ENCODE measurements around the gene ZBTB44. TPM values are rescaled to one million over a fixed set of nuclear protein-coding genes. Genes with fewer than 3 reads are reported as not detected.

The ZBTB44 gene
- polyA plus RNA-seq, 1 of the 3 experiments (the other 2 are of a cell fraction) = 5.0 TPM

DNA sequence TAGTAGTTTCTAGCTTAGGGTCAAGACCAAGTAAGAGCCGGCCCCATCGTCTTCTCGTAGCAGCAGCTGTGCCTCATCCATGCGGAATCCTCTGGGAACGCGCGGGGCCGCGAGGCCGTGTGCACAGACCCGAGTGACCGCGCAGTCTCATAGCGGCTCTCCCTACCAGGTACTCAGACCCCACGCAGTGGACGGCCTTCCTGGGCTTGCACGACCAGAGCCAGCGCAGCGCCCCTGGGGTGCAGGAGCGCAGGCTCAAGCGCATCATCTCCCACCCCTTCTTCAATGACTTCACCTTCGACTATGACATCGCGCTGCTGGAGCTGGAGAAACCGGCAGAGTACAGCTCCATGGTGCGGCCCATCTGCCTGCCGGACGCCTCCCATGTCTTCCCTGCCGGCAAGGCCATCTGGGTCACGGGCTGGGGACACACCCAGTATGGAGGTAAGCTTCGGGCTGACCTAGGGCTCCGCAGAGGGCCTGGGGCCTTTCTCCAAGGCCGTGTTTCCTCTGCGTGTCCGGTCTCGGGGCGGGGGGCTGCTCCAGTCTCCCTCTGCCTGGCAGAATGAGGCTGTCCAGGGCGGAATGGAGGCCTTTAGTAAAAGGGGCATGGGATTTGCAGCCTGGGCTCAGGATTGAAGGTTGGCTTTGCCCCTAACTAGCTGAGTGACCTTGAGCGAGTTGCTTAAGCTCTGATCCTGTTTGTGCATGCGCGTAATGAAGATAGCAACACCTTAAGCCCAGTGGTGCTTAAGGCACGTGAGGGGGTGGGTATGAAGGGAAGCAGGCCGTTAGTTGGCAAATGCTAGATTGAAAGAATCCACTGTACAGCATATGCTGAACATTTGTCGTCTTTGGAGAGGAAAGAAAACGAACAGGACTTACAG is 106.2 kb downstream of the ZBTB44 start:
- peaks cover 0 to 7% of the 10 kb centered on the region in 2 experiments; a peak in 1 of 4 replicates for H3K4me1 ChIP-seq (ENCODE audit: control insufficient read depth in 1 of 2, insufficient read depth in 2 of 2, low read depth in 1 of 2, low read length in 1 of 2)

DNA sequence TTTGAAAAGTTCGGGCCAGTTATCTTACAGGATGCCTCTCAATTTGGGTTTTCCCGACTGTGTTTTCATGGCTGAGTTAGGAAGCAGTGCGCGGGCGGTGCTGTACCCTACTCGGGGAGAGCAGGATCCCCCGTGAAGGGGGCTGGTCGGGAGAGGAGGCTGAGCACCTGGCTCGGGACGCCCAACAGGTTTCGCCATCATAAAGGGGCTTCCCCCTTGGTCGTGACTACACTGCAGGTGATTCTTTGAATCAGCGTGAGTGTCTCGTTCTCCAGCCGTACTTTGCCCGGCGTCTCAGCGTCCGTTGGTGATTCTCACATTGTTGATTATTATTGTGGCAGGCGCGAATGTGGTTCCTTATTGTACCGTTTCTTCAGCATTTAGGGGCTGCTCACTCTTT is 108.6 kb downstream of the ZBTB44 start:
- POLR2A ChIA-PET = no interaction called here
- H3K79me2 ChIP-seq (ENCODE audit: insufficient read depth) = no peaks in the 10 kb centered on the region
- H3K4me3 ChIP-seq (ENCODE audit: low read depth in 2 of 2, low read length in 1 of 2) = no peak overlapping the region
- 88% methylated on average over 22 of the region's 22 CpGs for WGBS (ENCODE audit: low lambda C conversion rate)
- no peaks in the 10 kb centered on the region for H3F3A ChIP-seq (replicated peaks; ENCODE audit: insufficient read depth)
- H3K4me1 ChIP-seq (ENCODE audit: control insufficient read depth in 1 of 2, insufficient read depth in 2 of 2, low read depth in 1 of 2, low read length in 1 of 2) = peaks cover 0 to 4% of the 10 kb centered on the region in 2 experiments; a peak in 1 of 4 replicates
- H4K20me1 ChIP-seq (ENCODE audit: insufficient read depth) = no peaks in the 10 kb centered on the region
- H3K36me3 ChIP-seq (replicated peaks in 1 of 2; ENCODE audit: control insufficient read depth in 1 of 2, insufficient read depth in 2 of 2, low read length in 1 of 2) = no peaks in the 10 kb centered on the region
- peaks cover 29% of the 10 kb centered on the region; the same call in 1 of the 2 replicates for H3K27me3 ChIP-seq (ENCODE audit: insufficient read depth)
- H3K4me2 ChIP-seq = no peak overlapping the region
- CTCF ChIA-PET = interaction anchor here (1.1 to 1.6 kb wide), 2 partner anchors 228 to 656 kb away, joined by 3 to 6 read pairs; no protein-coding TSS in a partner anchor
- no peak overlapping the region for H3K9ac ChIP-seq
- TF ChIP-seq RCOR1 (IDR thresholded peaks at IDR 0.05; ENCODE audit: low read length) = no peak
- TF ChIP-seq NRF1 (IDR thresholded peaks at IDR 0.05; ENCODE audit: low read depth, low read length) = no peak
- TF ChIP-seq TCF12 (IDR thresholded peaks at IDR 0.05) = no peak
- TF ChIP-seq RFX5 (IDR thresholded peaks at IDR 0.05; ENCODE audit: low read length) = no peak
- TF ChIP-seq, protein P1, sequence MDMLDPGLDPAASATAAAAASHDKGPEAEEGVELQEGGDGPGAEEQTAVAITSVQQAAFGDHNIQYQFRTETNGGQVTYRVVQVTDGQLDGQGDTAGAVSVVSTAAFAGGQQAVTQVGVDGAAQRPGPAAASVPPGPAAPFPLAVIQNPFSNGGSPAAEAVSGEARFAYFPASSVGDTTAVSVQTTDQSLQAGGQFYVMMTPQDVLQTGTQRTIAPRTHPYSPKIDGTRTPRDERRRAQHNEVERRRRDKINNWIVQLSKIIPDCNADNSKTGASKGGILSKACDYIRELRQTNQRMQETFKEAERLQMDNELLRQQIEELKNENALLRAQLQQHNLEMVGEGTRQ (IDR thresholded peaks at IDR 0.05; ENCODE audit: borderline replicate concordance, low read depth, low read length) = no peak
- no peak for TF ChIP-seq TAF1 (IDR thresholded peaks at IDR 0.05; ENCODE audit: borderline replicate concordance, low read depth, low read length)
- no peak for TF ChIP-seq MXI1 (IDR thresholded peaks at IDR 0.05; ENCODE audit: low read depth, low read length)
- no peak for TF ChIP-seq POLR2AphosphoS5 (IDR thresholded peaks at IDR 0.05; ENCODE audit: low read depth, low read length)
- TF ChIP-seq RAD21 (IDR thresholded peaks at IDR 0.05; ENCODE audit: low read length) = no peak
- TF ChIP-seq SIN3A (IDR thresholded peaks at IDR 0.05; ENCODE audit: borderline replicate concordance, low read depth, low read length) = no peak
- no peak for TF ChIP-seq CHD2 (IDR thresholded peaks at IDR 0.05; ENCODE audit: low read length, partially characterized antibody)
- TF ChIP-seq EZH2phosphoT487 (IDR thresholded peaks at IDR 0.05; ENCODE audit: borderline replicate concordance, low read depth) = no peak
- no peak for TF ChIP-seq TEAD4 (IDR thresholded peaks at IDR 0.05; ENCODE audit: borderline replicate concordance, insufficient read depth)
- TF ChIP-seq FOSL2 (IDR thresholded peaks at IDR 0.05; ENCODE audit: borderline replicate concordance, low read depth) = no peak
- TF ChIP-seq, protein P2, sequence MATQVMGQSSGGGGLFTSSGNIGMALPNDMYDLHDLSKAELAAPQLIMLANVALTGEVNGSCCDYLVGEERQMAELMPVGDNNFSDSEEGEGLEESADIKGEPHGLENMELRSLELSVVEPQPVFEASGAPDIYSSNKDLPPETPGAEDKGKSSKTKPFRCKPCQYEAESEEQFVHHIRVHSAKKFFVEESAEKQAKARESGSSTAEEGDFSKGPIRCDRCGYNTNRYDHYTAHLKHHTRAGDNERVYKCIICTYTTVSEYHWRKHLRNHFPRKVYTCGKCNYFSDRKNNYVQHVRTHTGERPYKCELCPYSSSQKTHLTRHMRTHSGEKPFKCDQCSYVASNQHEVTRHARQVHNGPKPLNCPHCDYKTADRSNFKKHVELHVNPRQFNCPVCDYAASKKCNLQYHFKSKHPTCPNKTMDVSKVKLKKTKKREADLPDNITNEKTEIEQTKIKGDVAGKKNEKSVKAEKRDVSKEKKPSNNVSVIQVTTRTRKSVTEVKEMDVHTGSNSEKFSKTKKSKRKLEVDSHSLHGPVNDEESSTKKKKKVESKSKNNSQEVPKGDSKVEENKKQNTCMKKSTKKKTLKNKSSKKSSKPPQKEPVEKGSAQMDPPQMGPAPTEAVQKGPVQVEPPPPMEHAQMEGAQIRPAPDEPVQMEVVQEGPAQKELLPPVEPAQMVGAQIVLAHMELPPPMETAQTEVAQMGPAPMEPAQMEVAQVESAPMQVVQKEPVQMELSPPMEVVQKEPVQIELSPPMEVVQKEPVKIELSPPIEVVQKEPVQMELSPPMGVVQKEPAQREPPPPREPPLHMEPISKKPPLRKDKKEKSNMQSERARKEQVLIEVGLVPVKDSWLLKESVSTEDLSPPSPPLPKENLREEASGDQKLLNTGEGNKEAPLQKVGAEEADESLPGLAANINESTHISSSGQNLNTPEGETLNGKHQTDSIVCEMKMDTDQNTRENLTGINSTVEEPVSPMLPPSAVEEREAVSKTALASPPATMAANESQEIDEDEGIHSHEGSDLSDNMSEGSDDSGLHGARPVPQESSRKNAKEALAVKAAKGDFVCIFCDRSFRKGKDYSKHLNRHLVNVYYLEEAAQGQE (IDR thresholded peaks at IDR 0.05; ENCODE audit: low read depth, low read length) = no peak
- TF ChIP-seq GATA2 (CRISPR knock-in tag; IDR thresholded peaks at IDR 0.05) = no peak
- no peak for TF ChIP-seq FOXJ3 (CRISPR knock-in tag; IDR thresholded peaks at IDR 0.05)
- no peak for TF ChIP-seq SMC3 (IDR thresholded peaks at IDR 0.05; ENCODE audit: low read depth, low read length)
- no peak for TF ChIP-seq GABPA (IDR thresholded peaks at IDR 0.05; ENCODE audit: low read depth)
- TF ChIP-seq MEF2A (IDR thresholded peaks at IDR 0.05; ENCODE audit: borderline replicate concordance, low read depth) = no peak
- no peak overlapping the region for H3K27ac ChIP-seq (ENCODE audit: low read depth in 2 of 2, low read length in 1 of 2)
- no peak for DNase-seq
- H3K9me2 ChIP-seq = no peaks in the 10 kb centered on the region
- H3K9me3 ChIP-seq = no peaks in the 10 kb centered on the region
- H2AFZ ChIP-seq (ENCODE audit: low read depth) = no peak overlapping the region

More for the DNA sequence above, 106.2 kb downstream of the ZBTB44 start:
- Histone ChIP-seq H3K27ac (ENCODE audit: low read depth in 2 of 2, low read length in 1 of 2) (no peak overlapping the region), H3K9me3 (no peaks in the 10 kb centered on the region), H3K27me3 (ENCODE audit: insufficient read depth) (peaks cover 27% of the 10 kb centered on the region; the same call in 1 of the 2 replicates), H3K9me2 (no peaks in the 10 kb centered on the region), H3K9ac (no peak overlapping the region), H3K4me3 (ENCODE audit: low read depth in 2 of 2, low read length in 1 of 2) (no peak overlapping the region), H3K79me2 (ENCODE audit: insufficient read depth) (no peaks in the 10 kb centered on the region), H3K36me3 (replicated peaks in 1 of 2; ENCODE audit: control insufficient read depth in 1 of 2, insufficient read depth in 2 of 2, low read length in 1 of 2) (no peaks in the 10 kb centered on the region), H4K20me1 (ENCODE audit: insufficient read depth) (no peaks in the 10 kb centered on the region), H3K4me2 (no peak overlapping the region), H2AFZ (ENCODE audit: low read depth) (no peak overlapping the region), H3F3A (replicated peaks; ENCODE audit: insufficient read depth) (no peaks in the 10 kb centered on the region)
- WGBS (ENCODE audit: low lambda C conversion rate) = 86% methylated on average over 40 of the region's 45 CpGs
- POLR2A ChIA-PET = no interaction called here
- peak; percentile 30 for DNase-seq
- TF ChIP-seq GATA2 (CRISPR knock-in tag; IDR thresholded peaks at IDR 0.05) (no peak), POLR2AphosphoS5 (IDR thresholded peaks at IDR 0.05; ENCODE audit: low read depth, low read length) (no peak), FOXM1 (IDR thresholded peaks at IDR 0.05; ENCODE audit: low read depth) (no peak), NRF1 (IDR thresholded peaks at IDR 0.05; ENCODE audit: low read depth, low read length) (no peak), SMC3 (IDR thresholded peaks at IDR 0.05; ENCODE audit: low read depth, low read length) (no peak), TEAD4 (IDR thresholded peaks at IDR 0.05; ENCODE audit: borderline replicate concordance, insufficient read depth) (no peak), RAD21 (IDR thresholded peaks at IDR 0.05; ENCODE audit: low read length) (no peak)
- CTCF ChIA-PET = interaction anchor here (0.7 to 2.0 kb wide), 3 partner anchors 9 to 654 kb away, joined by 3 to 7 read pairs (median 3); no protein-coding TSS in a partner anchor

Data from SK-N-SH (cell line).